Hepatocyte (in vitro differentiated cells): ENCODE data around the gene KLC1. TPM values are rescaled to one million over a fixed set of nuclear protein-coding genes. Genes with fewer than 3 reads are reported as not detected.

ENCODE experiments used
- DNase-seq: peaks from one replicate; pipeline ENCODE4 v3.0.0-alpha.2; 2016; ENCODE audit warnings: low spot score
- H2AFZ ChIP-seq: fragments of 200-600 bp; sonication (generic); 2 replicates; pipeline ENCODE4 v1.6.0; 2016; ENCODE audit warnings: antibody characterized with exemption, mild to moderate bottlenecking
- H3K27ac ChIP-seq: fragments of 200-600 bp; sonication (generic); 2 replicates; pipeline ENCODE4 v1.5.1; 2016; ENCODE audit warnings: mild to moderate bottlenecking
- H3K27me3 ChIP-seq: fragments of 200-600 bp; sonication (generic); 2 replicates; pipeline ENCODE4 v1.6.1; 2016
- H3K36me3 ChIP-seq: fragments of 200-600 bp; sonication (generic); replicated peaks from 2 replicates; pipeline ENCODE4 v1.5.1; 2016; ENCODE audit warnings: low read depth; ENCODE audit not compliant: insufficient read depth
- H3K4me1 ChIP-seq: fragments of 200-600 bp; sonication (generic); 2 replicates; pipeline ENCODE4 v1.5.1; 2016; ENCODE audit warnings: mild to moderate bottlenecking, moderate library complexity; ENCODE audit not compliant: insufficient read depth
- H3K4me2 ChIP-seq: fragments of 200-600 bp; sonication (generic); 2 replicates; pipeline ENCODE4 v1.6.0; 2016
- H3K4me3 ChIP-seq: fragments of 200-600 bp; sonication (generic); 2 replicates; pipeline ENCODE4 v1.5.1; 2016; ENCODE audit warnings: mild to moderate bottlenecking
- H3K79me2 ChIP-seq: fragments of 200-600 bp; sonication (generic); 2 replicates; pipeline ENCODE4 v1.6.0; 2017; ENCODE audit warnings: mild to moderate bottlenecking
- H3K9me2 ChIP-seq: fragments of 200-600 bp; sonication (generic); replicated peaks from 2 replicates; pipeline ENCODE4 v1.6.0; 2017; ENCODE audit warnings: mild to moderate bottlenecking; ENCODE audit not compliant: insufficient read depth
- H3K9me3 ChIP-seq: fragments of 200-600 bp; sonication (generic); 2 replicates; pipeline ENCODE4 v1.5.1; 2016; ENCODE audit warnings: low read depth, mild to moderate bottlenecking
- H4K20me1 ChIP-seq: fragments of 200-600 bp; sonication (generic); 2 replicates; pipeline ENCODE4 v1.6.0; 2016; ENCODE audit warnings: mild to moderate bottlenecking; ENCODE audit not compliant: insufficient read depth, poor library complexity, severe bottlenecking
- CTCF ChIP-seq: fragments of 200-600 bp; sonication (generic); IDR thresholded peaks from 2 replicates; pipeline ENCODE4 v1.5.1; 2016; ENCODE audit warnings: antibody characterized with exemption, mild to moderate bottlenecking; ENCODE audit not compliant: poor library complexity
- EZH2 ChIP-seq: fragments of 200-600 bp; sonication (generic); IDR thresholded peaks from 2 replicates; pipeline ENCODE4 v1.6.1; 2016; ENCODE audit warnings: antibody characterized with exemption, mild to moderate bottlenecking, borderline replicate concordance
- EZH2phosphoT487 ChIP-seq: fragments of 200-600 bp; sonication (generic); IDR thresholded peaks from one replicate; pipeline ENCODE4 v1.6.1; 2018; ENCODE audit warnings: antibody characterized with exemption, mild to moderate bottlenecking, low read depth, moderate library complexity; ENCODE audit not compliant: unreplicated experiment, severe bottlenecking
- WGBS: methylation state at CpG from one replicate; pipeline ENCODE4 v1.1.6; 2016; ENCODE audit warnings: low lambda C conversion rate; ENCODE audit errors: missing lambda C conversion rate; 5-methylcytosine and 5-hydroxymethylcytosine counted together
- polyA plus RNA-seq: library from polyadenylated mRNA; unstranded; fragments of >200 nt; fragmentation: Nextera tagmentation; extraction: Ambion mirVana; gene quantifications from 2 replicates; pipeline ENCODE4 v1.2.1, GENCODE V29; 2016
- total RNA-seq: library from RNA; depleted of rRNA; stranded (reverse); fragments of >200 nt; gene quantifications from 2 replicates; pipeline ENCODE4 v1.2.3, GENCODE V29; 2014

KLC1 gene
- total and polyA plus RNA-seq, 2 experiments from 2014 or later: 95.4 to 115 TPM

DNA sequence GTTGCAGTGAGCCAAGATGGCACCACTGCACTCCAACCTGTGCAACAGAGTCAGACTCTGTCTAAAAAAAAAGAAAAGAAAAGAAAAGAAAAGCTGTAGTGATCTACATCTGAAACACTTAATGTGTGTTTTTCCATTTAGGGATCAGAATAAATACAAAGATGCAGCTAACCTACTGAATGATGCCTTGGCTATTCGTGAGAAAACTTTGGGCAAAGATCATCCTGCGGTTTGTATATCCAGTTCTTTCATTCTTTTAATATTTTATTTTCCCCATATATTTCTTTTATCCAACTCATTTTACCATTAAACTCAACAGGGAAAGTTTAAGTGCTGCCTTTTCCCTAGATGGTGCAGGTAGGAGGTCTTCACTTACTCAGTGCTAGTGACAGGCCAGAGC lies 40.4 kb downstream of the KLC1 start:
- 98% methylated on average over 2 of the region's 2 CpGs for WGBS
- Histone ChIP-seq H3K27me3 (no peaks in the 10 kb centered on the region), H3K9me2 (no peaks in the 10 kb centered on the region), H3K79me2 (peaks cover 14% of the 10 kb centered on the region), H3K4me2 (no peak overlapping the region), H3K36me3 (no peaks in the 10 kb centered on the region), H3K9me3 (no peaks in the 10 kb centered on the region), H4K20me1 (no peaks in the 10 kb centered on the region), H2AFZ (no peak overlapping the region), H3K4me3 (no peak overlapping the region), H3K4me1 (no peaks in the 10 kb centered on the region), H3K27ac (no peak overlapping the region)
- no peak for DNase-seq
- TF ChIP-seq EZH2: no peak
- TF ChIP-seq EZH2phosphoT487: no peak
- no peak for TF ChIP-seq CTCF

GRCh38 chr14:103671911-103672310 lies 42.9 kb downstream of the KLC1 start:
- H3K4me1 ChIP-seq: no peaks in the 10 kb centered on the region
- H3K9me3 ChIP-seq: no peaks in the 10 kb centered on the region
- TF ChIP-seq EZH2 (no peak), CTCF (no peak), EZH2phosphoT487 (no peak)
- H3K9me2 ChIP-seq: no peaks in the 10 kb centered on the region
- no peak overlapping the region for H2AFZ ChIP-seq
- DNase-seq: no peak
- H3K36me3 ChIP-seq: no peaks in the 10 kb centered on the region
- H3K4me3 ChIP-seq: no peak overlapping the region
- no peak overlapping the region for H3K27ac ChIP-seq
- H3K4me2 ChIP-seq: no peak overlapping the region
- H3K79me2 ChIP-seq: peaks cover 8% of the 10 kb centered on the region
- 99% methylated on average over 4 of the region's 4 CpGs for WGBS
- no peaks in the 10 kb centered on the region for H4K20me1 ChIP-seq
- no peaks in the 10 kb centered on the region for H3K27me3 ChIP-seq

DNA sequence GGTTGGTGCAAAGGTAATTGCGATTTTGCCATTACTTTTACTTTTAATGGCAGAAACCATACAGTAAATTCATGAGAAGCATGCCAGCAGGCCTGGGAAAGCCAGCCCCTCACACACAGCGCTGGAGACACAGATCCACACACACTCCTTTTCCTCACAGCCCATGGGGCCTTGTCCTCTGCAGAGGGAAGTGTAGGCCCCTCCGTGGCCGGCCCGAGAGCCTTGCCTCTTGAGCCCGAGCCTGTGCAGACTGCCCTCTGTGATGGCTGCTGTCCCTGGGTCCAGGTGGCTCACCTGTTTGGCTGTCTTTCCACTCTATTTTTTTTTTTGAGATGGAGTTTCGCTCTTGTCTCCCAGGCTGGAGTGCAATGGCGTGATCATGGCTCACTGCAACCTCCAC lies 46.9 kb downstream of the KLC1 start:
- Histone ChIP-seq H2AFZ (no peak overlapping the region), H3K36me3 (no peaks in the 10 kb centered on the region), H3K9me2 (no peaks in the 10 kb centered on the region), H3K27me3 (no peaks in the 10 kb centered on the region), H4K20me1 (peaks cover 3% of the 10 kb centered on the region), H3K4me2 (no peak overlapping the region), H3K4me1 (no peaks in the 10 kb centered on the region), H3K27ac (no peak overlapping the region), H3K79me2 (no peaks in the 10 kb centered on the region), H3K9me3 (no peaks in the 10 kb centered on the region), H3K4me3 (no peak overlapping the region)
- DNase-seq: no peak
- TF ChIP-seq EZH2phosphoT487 (no peak), EZH2 (no peak), CTCF (no peak)
- WGBS: 94% methylated on average over 8 of the region's 8 CpGs
